Keratinocyte (primary cell): ENCODE measurements around the gene C15orf39.

Experiments used
- CTCF ChIP-seq, 3 experiments: IDR thresholded peaks in 1 of 3; conservative IDR thresholded peaks in 1 of 3; optimal IDR thresholded peaks in 1 of 3; 2 replicates in 2 of 3; 3 replicates in 1 of 3; pipeline versions ENCODE3 to v1.5.1; 2011; ENCODE audit warnings: low read length in 3 of 3, mild to moderate bottlenecking in 3 of 3, moderate library complexity in 2 of 3, control low read depth in 1 of 3, inconsistent platforms in 1 of 3; ENCODE audit not compliant: insufficient read depth in 2 of 3; ENCODE audit errors: extremely low read depth in 1 of 3
- EZH2 ChIP-seq: IDR thresholded peaks from one replicate; pipeline ENCODE4 v1.6.1; 2012; ENCODE audit warnings: inconsistent platforms, mild to moderate bottlenecking, low read length, moderate library complexity

- TF ChIP-seq CTCF (optimal IDR thresholded peaks at IDR 0.05 in 1 of 3, IDR thresholded peaks at IDR 0.05 in 1 of 3, conservative IDR thresholded peaks at IDR 0.05 in 1 of 3; ENCODE audit: extremely low read depth in 1 of 3, insufficient read depth in 2 of 3, low read length in 3 of 3) (no peak), EZH2 (no peak)
Observed at GRCh38 chr15:75223688-75224087, 22.0 kb downstream of the C15orf39 start.
